ENCODE results near the gene MAP3K4. TPM values are rescaled to one million over a fixed set of nuclear protein-coding genes. Genes with fewer than 3 reads are reported as not detected.

The MAP3K4 gene
- total and polyA plus RNA-seq, 2 of the 8 experiments (the other 6 are each of a cell fraction or from before 2014, with no cell fraction given) = 16.6 to 51.6 TPM

- TF ChIP-seq RAD21 (IDR thresholded peaks at IDR 0.05 in 1 of 2, conservative IDR thresholded peaks at IDR 0.05 in 1 of 2; ENCODE audit: low read depth in 2 of 2, low read length in 2 of 2) (no peak), RFX5 (IDR thresholded peaks at IDR 0.05; ENCODE audit: borderline replicate concordance, low read depth, low read length) (no peak), CBX8 (IDR thresholded peaks at IDR 0.05; ENCODE audit: borderline replicate concordance, low read depth, low read length) (no peak), USF2 (IDR thresholded peaks at IDR 0.05; ENCODE audit: low read length) (no peak)
Observed at GRCh38 chr6:161164182-161164625, 172.6 kb downstream of the MAP3K4 start (continued).
